ENCODE results near the gene CES1. TPM values are rescaled to one million over a fixed set of nuclear protein-coding genes. Genes with fewer than 3 reads are reported as not detected.
"Not testable (repeated sequence)": the region's sequence is repeated elsewhere in the genome, so short reads cannot be mapped to it uniquely, and the experiment has no call there.

Gene CES1
- total RNA-seq, 1 donor from 2014 or later = not detected

DNA sequence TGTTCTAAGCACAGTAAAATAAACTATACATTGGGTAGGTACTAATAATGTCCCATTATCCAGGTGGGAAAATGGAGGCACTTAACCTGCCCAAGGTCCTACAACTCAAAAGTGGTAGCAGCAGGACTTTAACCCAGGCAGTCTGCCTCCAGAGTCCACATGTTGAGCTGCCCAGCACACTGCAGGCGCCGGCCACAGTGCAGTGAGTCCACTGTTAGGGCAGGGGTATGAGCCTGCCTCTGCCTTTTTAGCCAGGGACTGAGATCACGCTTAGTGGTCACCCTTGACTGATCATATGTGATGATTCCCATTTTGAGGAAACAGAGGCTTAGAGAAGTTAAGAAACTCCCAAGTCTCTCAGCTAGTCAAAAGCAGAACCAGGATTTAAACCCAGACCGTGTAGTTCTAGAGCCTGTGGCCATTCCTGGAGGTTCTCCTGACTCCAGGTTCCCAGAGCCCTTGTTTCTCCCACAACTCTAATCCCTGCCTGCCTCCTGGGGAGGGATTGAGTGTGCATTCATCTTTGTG, 8.4 kb downstream of the CES1 start:
- no peak for DNase-seq (ENCODE audit: low spot score)
- H3K4me1 Mint-ChIP-seq (ENCODE audit: low read depth) = no peaks in the 10 kb centered on the region
- intact Hi-C loops (cut with micrococcal nuclease) = no loop called here
- H3K4me3 Mint-ChIP-seq (ENCODE audit: low read depth) = no peak overlapping the region
- H3K9me3 Mint-ChIP-seq = no peaks in the 10 kb centered on the region
- H3K27ac Mint-ChIP-seq = no peak overlapping the region
- H3K27me3 Mint-ChIP-seq (ENCODE audit: low read depth) = no peaks in the 10 kb centered on the region
- H3K36me3 Mint-ChIP-seq (ENCODE audit: low read depth) = no peaks in the 10 kb centered on the region

DNA sequence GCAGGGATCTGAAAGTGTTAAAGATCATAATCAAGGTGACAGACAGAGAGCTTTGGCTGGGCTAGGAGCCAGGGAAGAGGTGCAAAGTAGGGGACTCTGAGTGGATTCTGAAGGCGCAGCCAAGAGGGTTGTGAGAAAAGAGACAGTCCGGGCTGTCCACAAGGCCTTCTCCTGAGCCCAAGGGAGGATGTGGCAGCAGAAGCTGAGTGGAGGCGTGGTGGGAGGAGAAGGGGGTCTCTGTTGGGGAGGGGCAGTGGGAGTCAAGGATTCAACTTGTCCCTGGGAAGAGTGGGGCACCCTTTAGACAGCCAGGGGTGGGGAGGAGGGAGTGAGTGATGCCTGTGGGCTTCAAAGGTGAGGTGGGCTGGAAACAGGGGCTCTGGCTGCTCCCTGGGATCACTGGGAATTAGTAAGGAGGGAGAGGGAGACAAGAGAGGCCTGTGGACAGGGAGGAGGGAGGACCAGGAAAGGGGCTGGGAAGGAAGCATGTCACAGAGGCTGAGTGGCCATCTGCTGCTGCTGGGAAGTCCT, 10.6 kb downstream of the CES1 start:
- no peak overlapping the region for H3K4me3 Mint-ChIP-seq (ENCODE audit: low read depth)
- no peak overlapping the region for H3K27ac Mint-ChIP-seq
- H3K4me1 Mint-ChIP-seq (ENCODE audit: low read depth) = no peaks in the 10 kb centered on the region
- intact Hi-C loops (cut with micrococcal nuclease) = no loop called here
- no peaks in the 10 kb centered on the region for H3K27me3 Mint-ChIP-seq (ENCODE audit: low read depth)
- H3K36me3 Mint-ChIP-seq (ENCODE audit: low read depth) = no peaks in the 10 kb centered on the region
- no peak for DNase-seq (ENCODE audit: low spot score)
- no peaks in the 10 kb centered on the region for H3K9me3 Mint-ChIP-seq

DNA sequence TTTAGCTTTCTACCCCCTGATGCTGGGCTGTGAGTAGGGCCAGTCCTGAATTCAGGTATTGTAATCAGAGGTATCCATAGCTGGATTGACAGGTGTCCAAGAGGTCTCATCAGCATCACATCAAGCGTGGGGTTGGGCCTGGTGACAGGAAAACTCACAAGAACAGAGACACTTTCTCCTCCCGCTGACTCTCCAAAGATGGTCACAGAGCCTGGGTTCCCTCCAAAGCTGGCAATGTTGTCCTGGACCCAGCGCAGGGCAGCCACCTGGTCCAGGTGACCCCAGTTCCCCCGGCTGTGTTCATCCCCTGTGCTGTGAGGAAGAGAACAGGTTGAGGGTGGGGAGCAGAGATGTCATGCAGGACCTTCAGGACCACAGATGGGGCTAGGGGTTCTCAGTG, 11.7 kb downstream of the CES1 start:
- Mint-ChIP-seq H3K4me1 (ENCODE audit: low read depth) (no peaks in the 10 kb centered on the region), H3K9me3 (no peaks in the 10 kb centered on the region), H3K36me3 (ENCODE audit: low read depth) (no peaks in the 10 kb centered on the region), H3K4me3 (ENCODE audit: low read depth) (no peak overlapping the region), H3K27ac (no peak overlapping the region), H3K27me3 (ENCODE audit: low read depth) (no peaks in the 10 kb centered on the region)
- no peak for DNase-seq (ENCODE audit: low spot score)
- intact Hi-C loops (cut with micrococcal nuclease) = no loop called here

DNA sequence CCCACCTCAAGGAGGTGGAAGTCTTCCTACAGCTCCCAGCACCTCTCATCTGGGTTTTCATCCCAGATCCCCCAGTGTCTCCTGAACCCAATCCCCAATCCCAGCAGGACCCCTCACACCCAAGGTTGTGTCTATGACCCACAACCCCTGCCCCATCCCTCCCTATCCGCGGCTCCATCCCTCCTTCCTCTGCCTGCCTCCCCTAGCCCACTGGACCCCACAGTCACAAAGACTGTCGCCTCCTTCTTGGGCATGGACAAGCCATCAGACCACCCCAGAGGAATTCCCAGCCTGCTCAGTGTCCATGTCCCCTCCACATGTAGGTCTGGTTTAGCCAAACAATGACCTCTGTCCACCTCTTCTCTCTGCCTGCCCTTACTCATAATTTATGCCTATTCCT, 12.3 kb downstream of the CES1 start:
- no peaks in the 10 kb centered on the region for H3K36me3 Mint-ChIP-seq (ENCODE audit: low read depth)
- intact Hi-C loops (cut with micrococcal nuclease) = no loop called here
- no peak overlapping the region for H3K27ac Mint-ChIP-seq
- H3K9me3 Mint-ChIP-seq = no peaks in the 10 kb centered on the region
- no peaks in the 10 kb centered on the region for H3K27me3 Mint-ChIP-seq (ENCODE audit: low read depth)
- no peaks in the 10 kb centered on the region for H3K4me1 Mint-ChIP-seq (ENCODE audit: low read depth)
- DNase-seq (ENCODE audit: low spot score) = no peak
- no peak overlapping the region for H3K4me3 Mint-ChIP-seq (ENCODE audit: low read depth)

DNA sequence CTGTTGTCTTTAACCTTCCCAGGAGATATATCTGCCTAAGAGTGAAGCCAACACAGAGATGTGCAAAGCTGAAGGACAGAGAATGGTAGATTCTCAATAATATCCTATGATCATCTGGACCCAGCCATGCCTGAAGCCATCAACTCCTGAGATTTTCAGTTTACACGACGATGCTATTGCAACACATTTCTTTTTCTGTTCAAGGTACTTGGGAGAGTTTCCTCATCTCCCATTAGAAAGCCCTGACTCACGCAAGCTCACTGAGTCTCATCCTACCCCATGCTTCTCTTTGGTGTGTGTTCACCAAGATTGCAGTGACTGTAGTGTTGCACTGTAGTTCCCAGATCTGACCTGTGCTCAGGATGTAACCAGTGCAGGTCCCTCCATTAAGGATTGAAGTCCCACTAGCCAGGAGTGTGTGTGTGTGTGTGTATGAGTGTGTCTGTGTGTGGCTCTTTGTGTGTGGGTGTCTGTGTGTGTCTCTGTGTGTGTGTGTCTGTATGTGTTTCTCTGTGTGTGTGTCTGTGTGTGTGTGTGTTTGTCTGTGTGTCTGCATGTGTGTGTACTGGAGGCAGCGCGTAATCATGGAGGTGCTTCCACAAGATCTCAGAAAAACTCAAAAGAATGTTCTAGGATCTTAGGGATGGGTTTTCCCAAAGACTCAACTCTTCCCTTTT, 15.5 kb downstream of the CES1 start:
- no peaks in the 10 kb centered on the region for H3K36me3 Mint-ChIP-seq (ENCODE audit: low read depth)
- no peaks in the 10 kb centered on the region for H3K4me1 Mint-ChIP-seq (ENCODE audit: low read depth)
- no peaks in the 10 kb centered on the region for H3K9me3 Mint-ChIP-seq
- H3K27me3 Mint-ChIP-seq (ENCODE audit: low read depth) = no peaks in the 10 kb centered on the region
- intact Hi-C loops (cut with micrococcal nuclease) = no loop called here
- DNase-seq (ENCODE audit: low spot score) = no peak
- no peak overlapping the region for H3K4me3 Mint-ChIP-seq (ENCODE audit: low read depth)
- H3K27ac Mint-ChIP-seq = no peak overlapping the region

DNA sequence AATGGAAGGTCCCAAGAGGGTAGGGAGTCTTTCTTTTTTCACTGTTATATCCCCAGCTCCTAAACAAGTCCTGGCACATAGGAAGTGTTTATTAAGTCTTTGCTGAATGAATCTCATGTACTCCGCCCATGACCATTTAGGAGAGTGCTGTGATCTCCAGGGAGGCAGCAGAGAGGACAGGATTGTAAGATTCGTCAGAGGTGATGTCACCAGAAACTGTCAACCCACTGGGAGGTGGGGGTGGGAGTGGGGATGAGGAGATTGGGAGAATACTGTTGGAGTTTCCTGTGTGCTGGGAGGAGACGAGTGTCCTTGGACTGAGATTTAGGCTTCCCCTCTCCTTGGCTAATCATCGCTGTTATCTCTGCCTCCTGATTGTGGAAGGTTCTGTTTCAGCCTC, 16.7 kb downstream of the CES1 start:
- H3K27ac Mint-ChIP-seq; H3K9me3 Mint-ChIP-seq; intact Hi-C loops (cut with micrococcal nuclease); H3K36me3 Mint-ChIP-seq (ENCODE audit: low read depth); H3K4me3 Mint-ChIP-seq (ENCODE audit: low read depth); H3K4me1 Mint-ChIP-seq (ENCODE audit: low read depth); DNase-seq (ENCODE audit: low spot score); H3K27me3 Mint-ChIP-seq (ENCODE audit: low read depth): not testable (repeated sequence)

DNA sequence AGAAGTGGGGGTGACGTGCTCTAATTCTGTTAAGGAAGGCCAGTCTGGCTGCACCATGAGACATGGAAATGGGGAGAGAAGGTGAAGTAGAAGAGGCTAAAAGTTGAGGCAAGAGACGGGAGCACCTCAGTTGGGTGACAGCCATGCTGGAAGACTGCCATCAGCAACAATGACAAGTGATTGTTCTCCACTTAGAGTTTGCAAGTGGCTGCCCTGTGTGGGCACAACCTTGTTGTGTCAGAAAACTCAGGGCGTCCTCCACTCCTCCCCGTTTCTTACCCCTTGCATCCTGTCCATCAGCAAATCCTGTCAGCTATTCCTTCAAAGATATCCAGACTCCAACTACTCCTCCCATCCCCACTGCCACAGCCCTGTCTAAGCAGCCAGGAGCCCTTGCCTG, 17.6 kb downstream of the CES1 start:
- H3K27ac Mint-ChIP-seq = no peak overlapping the region
- intact Hi-C loops (cut with micrococcal nuclease) = no loop called here
- H3K9me3 Mint-ChIP-seq = no peaks in the 10 kb centered on the region
- H3K27me3 Mint-ChIP-seq (ENCODE audit: low read depth) = no peaks in the 10 kb centered on the region
- no peaks in the 10 kb centered on the region for H3K4me1 Mint-ChIP-seq (ENCODE audit: low read depth)
- H3K4me3 Mint-ChIP-seq (ENCODE audit: low read depth) = no peak overlapping the region
- no peaks in the 10 kb centered on the region for H3K36me3 Mint-ChIP-seq (ENCODE audit: low read depth)
- DNase-seq (ENCODE audit: low spot score) = no peak

DNA sequence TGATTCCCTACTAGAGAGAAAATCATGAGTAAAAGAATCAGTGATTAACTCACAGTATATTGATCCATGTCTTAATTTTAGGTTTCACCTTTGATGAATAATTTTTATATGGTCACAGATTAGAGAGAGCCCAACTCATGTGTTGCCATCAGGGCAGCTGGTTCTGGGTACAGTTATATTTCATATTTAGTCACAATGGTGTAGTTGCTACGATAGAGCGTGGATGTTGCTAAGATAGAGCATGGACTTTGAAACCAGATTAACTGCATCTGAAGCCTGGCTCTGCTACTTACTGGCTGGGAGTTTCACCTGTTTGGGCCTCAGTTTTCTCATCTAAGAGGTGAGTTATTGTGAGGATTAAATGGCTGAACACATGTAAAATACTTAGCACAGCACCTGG, 18.7 kb downstream of the CES1 start:
- H3K4me3 Mint-ChIP-seq (ENCODE audit: low read depth); H3K4me1 Mint-ChIP-seq (ENCODE audit: low read depth); H3K36me3 Mint-ChIP-seq (ENCODE audit: low read depth); H3K9me3 Mint-ChIP-seq; H3K27me3 Mint-ChIP-seq (ENCODE audit: low read depth); DNase-seq (ENCODE audit: low spot score); H3K27ac Mint-ChIP-seq; intact Hi-C loops (cut with micrococcal nuclease): not testable (repeated sequence)

DNA sequence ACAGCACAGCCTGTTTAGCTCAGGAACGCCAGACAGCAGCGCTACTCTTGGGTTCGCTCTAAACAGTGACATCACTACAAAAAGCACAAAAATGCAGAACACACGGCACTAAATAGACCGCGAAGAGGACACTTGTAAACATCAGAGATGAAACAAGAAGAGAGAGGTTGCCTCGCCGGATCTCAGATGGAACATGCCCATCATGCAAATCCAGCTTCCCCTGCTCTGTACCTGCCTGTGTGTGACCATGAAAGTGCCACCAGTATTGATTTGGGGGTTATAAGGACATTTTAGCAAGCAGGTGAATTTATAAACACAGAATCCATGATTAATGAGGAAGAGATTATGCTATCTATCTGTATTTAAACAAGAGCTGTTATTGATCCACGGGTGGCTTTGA, 19.2 kb downstream of the CES1 start:
- H3K4me1 Mint-ChIP-seq (ENCODE audit: low read depth); H3K36me3 Mint-ChIP-seq (ENCODE audit: low read depth); H3K27ac Mint-ChIP-seq; H3K4me3 Mint-ChIP-seq (ENCODE audit: low read depth); H3K9me3 Mint-ChIP-seq; intact Hi-C loops (cut with micrococcal nuclease); H3K27me3 Mint-ChIP-seq (ENCODE audit: low read depth); DNase-seq (ENCODE audit: low spot score): not testable (repeated sequence)

DNA sequence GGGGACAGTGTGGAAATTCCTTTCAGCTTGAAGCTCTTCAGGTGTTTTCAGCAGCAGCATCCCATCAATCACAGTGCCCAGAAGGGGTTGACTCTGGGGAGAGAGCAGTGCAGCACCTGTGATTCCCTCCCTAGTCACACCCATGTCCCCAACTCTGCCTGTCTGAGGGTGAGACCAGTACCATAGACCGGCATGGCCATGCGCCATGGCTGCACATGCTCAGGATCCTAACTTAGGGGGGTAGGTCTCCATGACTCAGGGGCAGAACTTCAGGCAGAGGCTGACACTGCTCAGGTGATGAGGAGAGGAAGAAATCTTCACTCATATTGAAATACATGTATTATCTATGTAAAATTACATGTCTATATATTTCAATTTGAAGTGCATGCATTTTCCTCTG, 19.9 kb downstream of the CES1 start:
- H3K4me3 Mint-ChIP-seq (ENCODE audit: low read depth) = no peak overlapping the region
- no peaks in the 10 kb centered on the region for H3K4me1 Mint-ChIP-seq (ENCODE audit: low read depth)
- H3K27ac Mint-ChIP-seq = no peak overlapping the region
- intact Hi-C loops (cut with micrococcal nuclease) = no loop called here
- H3K27me3 Mint-ChIP-seq (ENCODE audit: low read depth) = no peaks in the 10 kb centered on the region
- H3K36me3 Mint-ChIP-seq (ENCODE audit: low read depth) = no peaks in the 10 kb centered on the region
- no peak for DNase-seq (ENCODE audit: low spot score)
- no peaks in the 10 kb centered on the region for H3K9me3 Mint-ChIP-seq

DNA sequence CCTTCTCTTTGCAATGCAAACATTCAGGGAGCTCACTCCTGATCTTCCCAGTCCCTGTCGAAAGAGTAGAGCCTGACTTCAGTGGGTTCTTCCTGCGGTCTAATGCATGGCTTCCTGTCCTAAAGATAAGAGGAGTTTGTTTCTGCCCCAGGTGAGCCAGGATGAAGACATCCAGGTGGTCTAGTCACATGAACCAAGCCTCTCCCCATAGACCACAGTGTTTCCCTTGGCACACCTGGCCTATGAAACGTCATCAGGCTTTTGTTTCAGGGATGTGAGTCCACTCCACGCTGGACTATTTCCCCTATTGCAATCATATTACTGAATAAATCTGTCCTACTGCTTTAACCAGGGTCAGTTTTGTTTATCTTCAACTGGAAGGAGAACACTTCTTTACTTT, 21.1 kb downstream of the CES1 start:
- H3K27me3 Mint-ChIP-seq (ENCODE audit: low read depth) = no peaks in the 10 kb centered on the region
- intact Hi-C loops (cut with micrococcal nuclease) = no loop called here
- H3K27ac Mint-ChIP-seq = no peak overlapping the region
- DNase-seq (ENCODE audit: low spot score) = no peak
- H3K4me1 Mint-ChIP-seq (ENCODE audit: low read depth) = no peaks in the 10 kb centered on the region
- no peaks in the 10 kb centered on the region for H3K9me3 Mint-ChIP-seq
- no peak overlapping the region for H3K4me3 Mint-ChIP-seq (ENCODE audit: low read depth)
- H3K36me3 Mint-ChIP-seq (ENCODE audit: low read depth) = no peaks in the 10 kb centered on the region

DNA sequence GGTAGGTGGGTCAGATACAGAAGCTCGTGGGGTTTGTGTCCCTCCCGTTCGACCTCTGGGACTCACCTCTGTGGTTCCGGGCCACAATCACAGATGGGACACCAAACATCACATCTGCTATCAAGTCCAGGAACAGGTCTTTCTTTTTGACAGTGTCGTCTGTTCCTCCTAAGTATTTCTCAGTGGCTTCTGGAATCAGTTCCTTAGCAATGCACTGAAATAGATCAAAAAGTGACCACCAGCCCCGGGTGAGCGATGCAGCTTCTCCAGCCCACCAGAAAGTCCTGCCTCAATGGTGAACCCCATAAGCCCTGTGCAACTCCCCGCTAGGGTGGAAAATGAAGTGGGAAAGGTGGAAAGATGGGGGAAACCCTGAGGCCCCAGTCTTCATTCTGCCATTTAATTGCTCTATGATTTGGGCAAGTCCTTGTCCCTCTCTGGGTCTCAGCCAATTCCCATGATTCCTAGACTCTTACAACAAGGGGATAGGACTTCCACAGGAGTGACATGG, 22.4 kb downstream of the CES1 start:
- H3K27ac Mint-ChIP-seq = no peak overlapping the region
- no peaks in the 10 kb centered on the region for H3K36me3 Mint-ChIP-seq (ENCODE audit: low read depth)
- no peaks in the 10 kb centered on the region for H3K27me3 Mint-ChIP-seq (ENCODE audit: low read depth)
- no peaks in the 10 kb centered on the region for H3K9me3 Mint-ChIP-seq
- no peaks in the 10 kb centered on the region for H3K4me1 Mint-ChIP-seq (ENCODE audit: low read depth)
- DNase-seq (ENCODE audit: low spot score) = no peak
- H3K4me3 Mint-ChIP-seq (ENCODE audit: low read depth) = no peak overlapping the region
- intact Hi-C loops (cut with micrococcal nuclease) = no loop called here

DNA sequence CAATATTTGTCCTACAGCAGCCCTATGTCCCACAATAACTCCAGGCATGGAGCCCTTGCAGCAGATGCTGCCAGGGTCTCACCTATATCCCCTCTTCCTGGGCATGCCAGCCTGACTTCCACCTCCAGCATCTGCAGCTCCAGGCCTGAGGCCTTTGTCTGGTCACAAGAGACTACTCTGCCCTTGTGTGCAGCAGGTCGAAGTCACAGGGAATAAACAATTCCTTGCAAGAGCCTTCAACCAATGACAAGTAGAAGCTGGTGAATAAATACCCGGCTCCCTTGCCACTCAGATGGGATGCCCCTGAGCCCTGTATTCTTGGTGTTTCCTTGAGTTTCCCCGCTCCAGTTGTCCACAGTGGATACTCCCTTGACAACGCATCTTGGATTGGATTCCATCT, 23.0 kb downstream of the CES1 start:
- Mint-ChIP-seq H3K4me3 (ENCODE audit: low read depth) (no peak overlapping the region), H3K36me3 (ENCODE audit: low read depth) (no peaks in the 10 kb centered on the region), H3K27me3 (ENCODE audit: low read depth) (no peaks in the 10 kb centered on the region), H3K27ac (no peak overlapping the region), H3K4me1 (ENCODE audit: low read depth) (no peaks in the 10 kb centered on the region), H3K9me3 (no peaks in the 10 kb centered on the region)
- intact Hi-C loops (cut with micrococcal nuclease) = no loop called here
- no peak for DNase-seq (ENCODE audit: low spot score)

Data from activated T-helper 2 cell treated with anti-CD3 and anti-CD28 coated beads, Interferon-gamma antibody, Interleukin-2, Interleukin-4, amounts not matched to agents 10 μg/mL and 5 μg/mL and 100 μg/mL, durations not matched to agents 14 hours and 24 hours and 36 hours (primary cell).